Aorta (tissue), 5 donors: Measurements from ENCODE around the gene NDOR1. TPM values are rescaled to one million over a fixed set of nuclear protein-coding genes. Genes with fewer than 3 reads are reported as not detected.
"Not testable (repeated sequence)": the region's sequence is repeated elsewhere in the genome, so short reads cannot be mapped to it uniquely, and the experiment has no call there.

ENCODE experiments used
- ATAC-seq: fragments of 200-7000 bp; cut with Tn5 transposase; one replicate; pipeline ENCODE4 v1.9.1; 2022; ENCODE audit warnings: moderate library complexity; ENCODE audit not compliant: low FRiP score
- DNase-seq, 2 donors: peaks; one replicate each; pipeline ENCODE4 v3.0.0-alpha.2; 2020
- H3K27ac ChIP-seq, 2 donors: one replicate each; pipeline ENCODE4 v1.5.1; 2013; ENCODE audit warnings: low read length in 2 of 2, mild to moderate bottlenecking in 2 of 2, moderate library complexity in 2 of 2, control low read depth in 1 of 2, inconsistent platforms in 1 of 2, low read depth in 1 of 2
- H3K27me3 ChIP-seq, 2 donors: one replicate each; pipeline ENCODE4 v1.6.1; 2013; ENCODE audit warnings: control low read depth in 1 of 2, low read length in 1 of 2, mild to moderate bottlenecking in 1 of 2, moderate library complexity in 1 of 2; ENCODE audit not compliant: insufficient read depth in 2 of 2, control insufficient read depth in 1 of 2
- H3K36me3 ChIP-seq, 2 donors: one replicate each; pipeline ENCODE4 v1.6.1; 2013; ENCODE audit warnings: control low read depth in 1 of 2, low read length in 1 of 2, mild to moderate bottlenecking in 1 of 2; ENCODE audit not compliant: insufficient read depth in 2 of 2, control insufficient read depth in 1 of 2
- H3K4me1 ChIP-seq, 2 donors: one replicate each; pipeline ENCODE4 v1.6.1; 2013; ENCODE audit warnings: low read length in 2 of 2, control low read depth in 1 of 2, mild to moderate bottlenecking in 1 of 2, moderate library complexity in 1 of 2; ENCODE audit not compliant: insufficient read depth in 2 of 2, control insufficient read depth in 1 of 2
- H3K4me3 ChIP-seq, 2 donors: one replicate each; pipeline ENCODE4 v1.5.1; 2013; ENCODE audit warnings: low read length in 2 of 2, control low read depth in 1 of 2, mild to moderate bottlenecking in 1 of 2
- H3K9me3 ChIP-seq: one replicate; pipeline ENCODE4 v1.6.1; 2013; ENCODE audit warnings: mild to moderate bottlenecking, low read length; ENCODE audit not compliant: control insufficient read depth
- WGBS, 2 donors: extraction: QIAGEN DNeasy Blood & Tissue Kit; methylation state at CpG; one replicate each; pipeline ENCODE4 v1.1.7; 2013; 5-methylcytosine and 5-hydroxymethylcytosine counted together
- intact Hi-C, 2 donors: fragments of 100-400 bp; cut with DNase I; formaldehyde crosslinking; loops; one replicate each; pipeline versions ENCODE4 v1.14.2 to v1.15.0; 2022
- polyA plus RNA-seq, 2 donors: library from polyadenylated mRNA; stranded (reverse); fragments of 200-250 nt; gene quantifications; one replicate each; pipeline ENCODE4 v1.2.3, GENCODE V29; 2013
- total RNA-seq, 2 donors: library from RNA; stranded (reverse); fragmentation: NEBNext Ultra II Directional; extraction: Animal tissue kit (Norgen Biotek cat#: 25700); gene quantifications; one replicate each; pipeline ENCODE4 v1.2.1, GENCODE V29; 2021
- donor health status: healthy with polysubstance abuse.
- donor health status: Bipolar disorder and iron deficiency.
- donor health status: DM: no; HTN: no; CAD: no.
- donor health status: DM: no; HTN: no; CAD: no.
- donor health status: DM: yes; HTN: yes; CAD: no.

NDOR1 gene
- total and polyA plus RNA-seq, 4 donors: 3.0 to 20.4 (median 12.1) TPM

- Histone ChIP-seq H3K36me3 (no peaks in the 10 kb centered on the region), H3K9me3 (no peaks in the 10 kb centered on the region), H3K27me3 (peaks cover 0 to 2% of the 10 kb centered on the region in 2 donors), H3K4me1 (no peaks in the 10 kb centered on the region), H3K27ac (no peak overlapping the region), H3K4me3 (no peak overlapping the region)
- intact Hi-C loops: no loop called here
- DNase-seq (no peak), ATAC-seq (no peak)
- 83 to 86% methylated on average over 12 to 13 of the region's 13 CpGs for WGBS, 2 donors
These were observed 32.5 kb downstream of the NDOR1 start for GRCh38 chr9:137237759-137238726.

DNA sequence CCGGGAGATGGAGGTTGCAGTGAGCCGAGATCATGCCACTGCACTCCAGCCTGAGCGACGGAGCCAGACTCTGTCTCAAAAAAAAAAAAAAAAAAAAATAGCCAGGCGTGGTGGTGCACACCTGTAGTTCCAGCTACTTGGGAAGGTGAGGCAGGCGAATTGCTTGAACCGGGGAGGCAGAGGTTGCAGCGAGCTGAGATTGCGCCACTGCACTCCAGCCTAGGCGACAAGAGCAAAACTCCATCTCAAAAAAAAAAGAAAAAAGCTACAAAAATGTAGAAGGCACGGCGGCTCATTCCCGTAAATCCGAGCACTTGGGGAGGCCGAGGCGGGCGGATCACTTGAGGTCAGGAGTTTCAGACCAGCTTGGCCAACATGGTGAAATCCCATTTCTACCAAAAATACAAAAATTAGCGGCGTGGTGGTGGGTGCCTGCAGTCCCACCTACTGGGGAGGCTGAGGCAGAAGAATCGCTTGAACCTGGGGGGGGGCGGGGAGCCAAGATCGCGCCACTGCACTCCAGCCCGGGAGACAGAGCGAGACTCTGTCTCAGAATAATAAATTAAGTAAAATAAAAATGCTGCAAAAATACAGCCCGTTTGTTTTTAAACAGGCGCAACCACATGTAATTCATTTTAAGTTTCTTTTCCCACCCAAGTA, 34.2 kb downstream of the NDOR1 start:
- H3K9me3 ChIP-seq, DNase-seq, H3K36me3 ChIP-seq, H3K4me1 ChIP-seq, ATAC-seq, H3K27me3 ChIP-seq, H3K27ac ChIP-seq: not testable (repeated sequence)
- intact Hi-C loops: loop anchor here in 1 of 2 donors (2.0 kb wide), 1 partner anchor 15 kb away; the partner anchor contains the start of gene NELFB
- 48 to 51% methylated on average over 25 to 27 of the region's 27 CpGs for WGBS, 2 donors
- H3K4me3 ChIP-seq: peak overlapping the region; percentile 27 to 53

DNA sequence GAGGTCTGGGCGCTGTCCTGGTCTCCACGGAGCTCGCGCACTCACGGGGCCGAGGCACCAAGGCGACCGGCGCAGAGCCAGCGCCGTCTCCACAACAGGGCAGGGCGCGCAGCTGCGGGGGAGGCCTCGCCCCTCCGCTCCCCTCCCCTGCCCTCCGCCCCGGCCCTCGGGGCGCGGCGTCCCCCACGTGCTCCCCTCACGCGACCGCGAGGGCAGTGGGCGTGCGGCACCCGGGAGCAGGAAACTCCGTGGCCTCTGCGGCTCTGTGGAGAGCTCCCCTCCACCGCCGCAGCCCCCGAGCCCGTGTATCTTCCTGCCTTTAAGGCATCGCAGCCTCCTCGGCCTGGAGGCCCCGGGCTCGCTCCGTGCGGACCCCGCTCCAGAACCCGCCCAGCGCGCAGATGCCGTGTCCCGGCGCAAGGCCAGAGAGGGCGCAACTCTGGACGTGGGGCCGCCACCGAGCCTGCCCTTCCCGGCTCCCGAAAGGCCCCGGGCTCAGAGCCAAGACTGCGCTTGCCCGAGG, 34.9 kb downstream of the NDOR1 start:
- no peaks in the 10 kb centered on the region for H3K4me1 ChIP-seq

GRCh38 chr9:137240841-137241489, 35.5 kb downstream of the NDOR1 start, which contains the start of gene TUBB4B:
TSS of gene TUBB4B (plus strand) at chr9:137241287. CDS start at chr9:137241361, 74 bp downstream.
- peak; percentile 95 for ATAC-seq
- peaks cover 0 to 2% of the 10 kb centered on the region in 2 donors for H3K27me3 ChIP-seq
- H3K4me1 ChIP-seq: no peaks in the 10 kb centered on the region
- H3K36me3 ChIP-seq: no peaks in the 10 kb centered on the region
- 0 to 1% methylated on average over 44 to 67 of the region's 67 CpGs for WGBS, 2 donors
- H3K4me3 ChIP-seq: peak within 1 kb of the TSS; percentile 65 to 86
- DNase-seq: peak; percentile 99 to 100
- peak within 1 kb of the TSS in 1 of 2 donors; percentile 76 for H3K27ac ChIP-seq
- no peaks in the 10 kb centered on the region for H3K9me3 ChIP-seq
- intact Hi-C loops: loop anchor here in 1 of 2 donors (2.0 kb wide), 1 partner anchor 14 kb away; the partner anchor contains the start of gene NELFB

More for the DNA sequence above, 34.9 kb downstream of the NDOR1 start:
- Histone ChIP-seq H3K36me3 (no peaks in the 10 kb centered on the region), H3K4me3 (peak overlapping the region; percentile 27 to 53), H3K9me3 (no peaks in the 10 kb centered on the region), H3K27me3 (peaks cover 0 to 2% of the 10 kb centered on the region in 2 donors), H3K27ac (peak overlapping the region in 1 of 2 donors; percentile 66)
- DNase-seq (peak; percentile 89 to 93), ATAC-seq (peak; percentile 54)
- WGBS, 2 donors: 0 to 1% methylated on average over 42 to 58 of the region's 58 CpGs
- intact Hi-C loops: loop anchor here in 1 of 2 donors (2.0 kb wide), 1 partner anchor 14 kb away; the partner anchor contains the start of gene NELFB

- DNase-seq: peak; percentile 78 to 90
- 1% methylated on average over 47 to 83 of the region's 83 CpGs for WGBS, 2 donors
- H3K4me1 ChIP-seq: no peaks in the 10 kb centered on the region
These were observed 36.2 kb downstream of the NDOR1 start for GRCh38 chr9:137241490-137242268.

DNA sequence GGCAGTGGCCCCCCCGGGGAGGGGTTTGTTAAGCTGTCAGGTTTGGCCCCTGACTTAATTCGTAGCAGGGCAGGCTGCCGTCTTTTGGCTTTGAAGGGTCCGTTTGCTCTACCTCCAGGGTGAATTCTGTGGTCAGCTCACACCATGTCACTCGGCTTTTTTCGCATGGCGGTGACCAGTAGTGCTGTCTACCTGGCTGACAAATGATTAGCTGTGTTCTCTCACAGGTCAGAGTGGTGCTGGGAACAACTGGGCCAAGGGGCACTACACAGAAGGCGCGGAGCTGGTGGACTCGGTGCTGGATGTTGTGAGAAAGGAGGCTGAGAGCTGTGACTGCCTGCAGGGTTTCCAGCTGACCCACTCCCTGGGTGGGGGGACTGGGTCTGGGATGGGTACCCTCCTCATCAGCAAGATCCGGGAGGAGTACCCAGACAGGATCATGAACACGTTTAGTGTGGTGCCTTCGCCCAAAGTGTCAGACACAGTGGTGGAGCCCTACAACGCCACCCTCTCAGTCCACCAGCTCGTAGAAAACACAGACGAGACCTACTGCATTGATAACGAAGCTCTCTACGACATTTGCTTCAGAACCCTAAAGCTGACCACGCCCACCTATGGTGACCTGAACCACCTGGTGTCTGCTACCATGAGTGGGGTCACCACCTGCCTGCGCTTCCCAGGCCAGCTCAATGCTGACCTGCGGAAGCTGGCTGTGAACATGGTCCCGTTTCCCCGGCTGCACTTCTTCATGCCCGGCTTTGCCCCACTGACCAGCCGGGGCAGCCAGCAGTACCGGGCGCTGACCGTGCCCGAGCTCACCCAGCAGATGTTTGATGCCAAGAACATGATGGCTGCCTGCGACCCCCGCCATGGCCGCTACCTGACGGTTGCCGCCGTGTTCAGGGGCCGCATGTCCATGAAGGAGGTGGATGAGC, 37.0 kb downstream of the NDOR1 start:
- intact Hi-C loops: no loop called here
- no peak overlapping the region for H3K27ac ChIP-seq
- WGBS, 2 donors: 70 to 74% methylated on average over 36 of the region's 36 CpGs
- ATAC-seq: no peak
- peaks cover 0 to 2% of the 10 kb centered on the region in 2 donors for H3K27me3 ChIP-seq
- H3K9me3 ChIP-seq: no peaks in the 10 kb centered on the region
- H3K36me3 ChIP-seq: no peaks in the 10 kb centered on the region
- H3K4me3 ChIP-seq: peak overlapping the region; percentile 65 to 86
- DNase-seq: no peak
- no peaks in the 10 kb centered on the region for H3K4me1 ChIP-seq

More at GRCh38 chr9:137241490-137242268, 36.2 kb downstream of the NDOR1 start:
- intact Hi-C loops: loop anchor here in 1 of 2 donors (2.0 kb wide), 1 partner anchor 13 kb away; the partner anchor contains the start of gene NELFB
- ATAC-seq: peak; percentile 31
- peak overlapping the region; percentile 65 to 86 for H3K4me3 ChIP-seq
- peaks cover 0 to 2% of the 10 kb centered on the region in 2 donors for H3K27me3 ChIP-seq
- peak overlapping the region in 1 of 2 donors; percentile 76 for H3K27ac ChIP-seq
- H3K36me3 ChIP-seq: no peaks in the 10 kb centered on the region
- H3K9me3 ChIP-seq: no peaks in the 10 kb centered on the region

- H3K9me3 ChIP-seq, DNase-seq, H3K36me3 ChIP-seq, H3K27ac ChIP-seq, H3K27me3 ChIP-seq, ATAC-seq, H3K4me3 ChIP-seq, intact Hi-C loops, H3K4me1 ChIP-seq: not testable (repeated sequence)
- WGBS, 2 donors: 90 to 93% methylated on average over 16 to 18 of the region's 18 CpGs
These were observed 37.7 kb downstream of the NDOR1 start for GRCh38 chr9:137243266-137243625.
